OCI-LY7 (cell line): ENCODE data around the gene SPON1. TPM values are rescaled to one million over a fixed set of nuclear protein-coding genes. Genes with fewer than 3 reads are reported as not detected.
A peak's percentile ranks its signal among the peaks of the same experiment; 100 is the strongest.

Source experiments
- BruUV-seq: library from RNA; stranded (reverse); fragments of 400-500 nt; replicated peaks from 2 replicates; lab custom pipeline; 2021; lab: Mats Ljungman, UMichigan
- CTCF ChIA-PET: fragments of 300-600 bp; sonication (Branson Sonifier 250); formaldehyde crosslinking; loops from one replicate; lab custom pipeline; 2022; ENCODE audit warnings: antibody characterized with exemption; ENCODE audit not compliant: unreplicated experiment; lab: Charles Lee
- POLR2A ChIA-PET: fragments of 300-600 bp; sonication (Branson Sonifier 250); formaldehyde crosslinking; loops from one replicate; lab custom pipeline; 2022; ENCODE audit warnings: antibody characterized with exemption; lab: Charles Lee
- DNase-seq: peaks from one replicate; pipeline ENCODE4 v3.0.0-alpha.2; 2015; ENCODE audit warnings: low spot score
- H2AFZ ChIP-seq: fragments of 200-600 bp; sonication (generic), shearing (Covaris generic); 2 replicates; pipeline ENCODE4 v1.6.1; 2014; ENCODE audit warnings: mild to moderate bottlenecking, antibody characterized with exemption, low read length, moderate library complexity
- H3K27ac ChIP-seq: fragments of 200-600 bp; sonication (generic); 2 replicates; pipeline ENCODE4 v1.5.1; 2014; ENCODE audit warnings: mixed run types, low read depth, mild to moderate bottlenecking, moderate library complexity, low read length, inconsistent platforms; ENCODE audit not compliant: poor library complexity, severe bottlenecking
- H3K36me3 ChIP-seq: fragments of 200-600 bp; sonication (generic); 2 replicates; pipeline ENCODE4 v1.6.1; 2014; ENCODE audit warnings: mild to moderate bottlenecking, antibody characterized with exemption, low read length, moderate library complexity, mixed read lengths; ENCODE audit not compliant: insufficient read depth
- H3K4me1 ChIP-seq: fragments of 200-600 bp; sonication (generic); 2 replicates; pipeline ENCODE4 v1.5.1; 2014; ENCODE audit warnings: mild to moderate bottlenecking, low read length; ENCODE audit not compliant: insufficient read depth, poor library complexity, severe bottlenecking
- H3K4me2 ChIP-seq: fragments of 200-600 bp; sonication (generic); 2 replicates; pipeline ENCODE4 v1.6.1; 2014; ENCODE audit warnings: mild to moderate bottlenecking, low read length
- H3K4me3 ChIP-seq: fragments of 200-600 bp; sonication (generic); 2 replicates; pipeline ENCODE4 v1.5.1; 2014; ENCODE audit warnings: mild to moderate bottlenecking, low read depth, low read length; ENCODE audit not compliant: poor library complexity, severe bottlenecking
- H3K79me2 ChIP-seq: fragments of 200-600 bp; sonication (generic); 2 replicates; pipeline ENCODE4 v1.6.1; 2016; ENCODE audit warnings: low read depth, mild to moderate bottlenecking, low read length, moderate library complexity, mixed read lengths; ENCODE audit not compliant: insufficient read depth
- H3K9me2 ChIP-seq: fragments of 200-600 bp; sonication (generic); 2 replicates; pipeline ENCODE4 v1.6.1; 2016; ENCODE audit warnings: mild to moderate bottlenecking, low read length, mixed read lengths; ENCODE audit not compliant: insufficient read depth
- H3K9me3 ChIP-seq: fragments of 200-600 bp; sonication (generic); 2 replicates; pipeline ENCODE4 v1.6.1; 2014; ENCODE audit warnings: mild to moderate bottlenecking, mixed run types, low read length, mixed read lengths
- H4K20me1 ChIP-seq: fragments of 200-600 bp; sonication (generic); 2 replicates; pipeline ENCODE4 v1.6.1; 2014; ENCODE audit warnings: mild to moderate bottlenecking, antibody characterized with exemption, low read length, moderate library complexity, mixed read lengths; ENCODE audit not compliant: insufficient read depth
- CTCF ChIP-seq: fragments of 200-600 bp; sonication (generic); conservative IDR thresholded peaks from 2 replicates; pipeline ENCODE4 v1.5.1; 2014; ENCODE audit warnings: mild to moderate bottlenecking, antibody characterized with exemption, low read length, moderate library complexity, mixed read lengths
- EZH2phosphoT487 ChIP-seq: fragments of 200-600 bp; sonication (generic); IDR thresholded peaks from 2 replicates; pipeline ENCODE4 v1.6.1; 2018; ENCODE audit warnings: low read depth, borderline replicate concordance, mild to moderate bottlenecking, mixed run types, antibody characterized with exemption, low read length, moderate library complexity, mixed read lengths
- intact Hi-C: fragments of 100-400 bp; cut with micrococcal nuclease; formaldehyde crosslinking; loops from one replicate; pipeline ENCODE4 v1.10.0; 2022; ENCODE audit not compliant: unreplicated experiment
- total RNA-seq, 2 experiments: library from RNA; depleted of rRNA in 1 of 2; stranded (reverse); fragments of >200 nt in 1 of 2; shearing (Covaris generic) in 1 of 2; gene quantifications; 2 replicates each; pipeline ENCODE4 v1.2.3, GENCODE V29; 2014 to 2022

SPON1 gene
- total RNA-seq, 2 experiments from 2014 or later: 0.38 TPM; not detected in 1

- Histone ChIP-seq H2AFZ (no peak overlapping the region), H3K36me3 (no peaks in the 10 kb centered on the region), H3K4me2 (no peak overlapping the region), H3K79me2 (no peaks in the 10 kb centered on the region), H3K27ac (no peak overlapping the region), H3K9me3 (no peaks in the 10 kb centered on the region), H3K4me3 (no peak overlapping the region), H3K9me2 (no peaks in the 10 kb centered on the region), H4K20me1 (no peaks in the 10 kb centered on the region), H3K4me1 (peaks cover 29% of the 10 kb centered on the region)
- DNase-seq: no peak
- intact Hi-C loops: no loop called here
- ChIA-PET POLR2A (no interaction called here), CTCF (no interaction called here)
- BruUV-seq: no TSS peak
- TF ChIP-seq CTCF (no peak), EZH2phosphoT487 (no peak)
These were observed 4.0 kb downstream of the SPON1 start for GRCh38 chr11:13966486-13966885.

- POLR2A ChIA-PET: interaction anchor here (1.3 kb wide), 1 partner anchor 28 kb away, joined by 3 read pairs; no protein-coding TSS in a partner anchor
- no peaks in the 10 kb centered on the region for H3K79me2 ChIP-seq
- no peak overlapping the region for H2AFZ ChIP-seq
- no peaks in the 10 kb centered on the region for H3K9me2 ChIP-seq
- H3K4me2 ChIP-seq: no peak overlapping the region
- TF ChIP-seq EZH2phosphoT487: no peak
- peak; percentile 77 for TF ChIP-seq CTCF
- no peaks in the 10 kb centered on the region for H4K20me1 ChIP-seq
- H3K9me3 ChIP-seq: no peaks in the 10 kb centered on the region
- BruUV-seq: no TSS peak
- DNase-seq: peak; percentile 44
- no peaks in the 10 kb centered on the region for H3K36me3 ChIP-seq
- peaks cover 29% of the 10 kb centered on the region for H3K4me1 ChIP-seq
- intact Hi-C loops: no loop called here
- no peak overlapping the region for H3K4me3 ChIP-seq
- no peak overlapping the region for H3K27ac ChIP-seq
- CTCF ChIA-PET: no interaction called here
These were observed 8.5 kb downstream of the SPON1 start for GRCh38 chr11:13970986-13971385.

GRCh38 chr11:13972043-13972910, 9.8 kb downstream of the SPON1 start:
- Histone ChIP-seq H4K20me1 (no peaks in the 10 kb centered on the region), H3K4me1 (peaks cover 24% of the 10 kb centered on the region), H3K4me2 (no peak overlapping the region), H3K36me3 (no peaks in the 10 kb centered on the region), H3K9me3 (no peaks in the 10 kb centered on the region), H3K79me2 (no peaks in the 10 kb centered on the region), H3K27ac (no peak overlapping the region), H3K9me2 (no peaks in the 10 kb centered on the region), H3K4me3 (no peak overlapping the region), H2AFZ (no peak overlapping the region)
- BruUV-seq: no TSS peak
- intact Hi-C loops: no loop called here
- TF ChIP-seq EZH2phosphoT487 (no peak), CTCF (no peak)
- CTCF ChIA-PET: interaction anchor here (0.7 kb wide), 1 partner anchor 1803 kb away, joined by 3 read pairs; no protein-coding TSS in a partner anchor
- no peak for DNase-seq
- POLR2A ChIA-PET: interaction anchor here (0.9 kb wide), 1 partner anchor 63 kb away, joined by 8 read pairs; no protein-coding TSS in a partner anchor
